ENCODE measurements around the gene KLF13.

DNA sequence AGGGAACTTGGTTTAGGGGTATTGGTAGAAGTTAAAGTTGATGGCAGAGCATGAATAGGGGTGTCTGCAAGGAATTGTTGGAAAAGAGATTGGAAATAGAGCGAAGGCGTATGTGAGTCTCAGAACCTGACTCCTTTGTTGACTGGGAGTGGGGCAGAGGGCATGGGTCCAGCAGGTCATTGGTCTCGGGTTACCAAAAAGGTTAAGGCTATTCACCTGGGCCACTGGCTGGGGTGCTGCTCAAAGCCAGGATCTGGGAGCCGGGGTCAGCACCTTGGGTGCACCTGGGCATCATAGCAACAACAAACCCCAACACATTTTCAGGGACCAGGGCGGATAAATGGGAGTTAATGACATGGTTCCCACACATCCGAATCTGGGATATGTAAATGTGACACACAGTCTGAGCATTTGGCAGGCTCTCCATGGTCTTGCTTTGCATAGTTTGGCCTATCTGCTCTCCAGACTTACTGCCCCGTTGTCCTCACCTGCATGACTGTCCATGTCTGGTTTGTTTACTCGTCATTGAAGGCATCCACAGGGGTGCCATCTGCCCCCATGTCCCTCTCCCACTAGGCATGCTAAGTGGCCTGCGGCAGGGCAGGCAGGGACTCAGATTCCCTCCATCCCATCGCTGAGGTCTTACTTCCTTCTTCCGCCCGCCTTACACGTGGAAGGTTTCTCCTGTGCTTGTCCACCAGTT, 10.1 kb downstream of the KLF13 start:
- TF ChIP-seq POLR2A (IDR thresholded peaks at IDR 0.05): no peak
- TF ChIP-seq, protein P1, sequence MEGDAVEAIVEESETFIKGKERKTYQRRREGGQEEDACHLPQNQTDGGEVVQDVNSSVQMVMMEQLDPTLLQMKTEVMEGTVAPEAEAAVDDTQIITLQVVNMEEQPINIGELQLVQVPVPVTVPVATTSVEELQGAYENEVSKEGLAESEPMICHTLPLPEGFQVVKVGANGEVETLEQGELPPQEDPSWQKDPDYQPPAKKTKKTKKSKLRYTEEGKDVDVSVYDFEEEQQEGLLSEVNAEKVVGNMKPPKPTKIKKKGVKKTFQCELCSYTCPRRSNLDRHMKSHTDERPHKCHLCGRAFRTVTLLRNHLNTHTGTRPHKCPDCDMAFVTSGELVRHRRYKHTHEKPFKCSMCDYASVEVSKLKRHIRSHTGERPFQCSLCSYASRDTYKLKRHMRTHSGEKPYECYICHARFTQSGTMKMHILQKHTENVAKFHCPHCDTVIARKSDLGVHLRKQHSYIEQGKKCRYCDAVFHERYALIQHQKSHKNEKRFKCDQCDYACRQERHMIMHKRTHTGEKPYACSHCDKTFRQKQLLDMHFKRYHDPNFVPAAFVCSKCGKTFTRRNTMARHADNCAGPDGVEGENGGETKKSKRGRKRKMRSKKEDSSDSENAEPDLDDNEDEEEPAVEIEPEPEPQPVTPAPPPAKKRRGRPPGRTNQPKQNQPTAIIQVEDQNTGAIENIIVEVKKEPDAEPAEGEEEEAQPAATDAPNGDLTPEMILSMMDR (IDR thresholded peaks at IDR 0.05): no peak

All from body of pancreas (tissue), 4 donors.